C4-2B (cell line): ENCODE results near the gene SLC6A5.
"Not testable (repeated sequence)": the region's sequence is repeated elsewhere in the genome, so short reads cannot be mapped to it uniquely, and the experiment has no call there.

Experiments
- H3K27ac ChIP-seq: fragments of 450-650 bp; 2 replicates; pipeline ENCODE4 v1.5.1; 2017
- ZFX ChIP-seq: fragments of 450-650 bp; IDR thresholded peaks from 2 replicates; pipeline ENCODE4 v1.6.1; 2017
- TF ChIP-seq, protein P1 (sequence below): fragments of 450-650 bp; conservative IDR thresholded peaks from 2 replicates; pipeline ENCODE4 v1.5.1; 2017; ENCODE audit warnings: mild to moderate bottlenecking

SLC6A5 gene

DNA sequence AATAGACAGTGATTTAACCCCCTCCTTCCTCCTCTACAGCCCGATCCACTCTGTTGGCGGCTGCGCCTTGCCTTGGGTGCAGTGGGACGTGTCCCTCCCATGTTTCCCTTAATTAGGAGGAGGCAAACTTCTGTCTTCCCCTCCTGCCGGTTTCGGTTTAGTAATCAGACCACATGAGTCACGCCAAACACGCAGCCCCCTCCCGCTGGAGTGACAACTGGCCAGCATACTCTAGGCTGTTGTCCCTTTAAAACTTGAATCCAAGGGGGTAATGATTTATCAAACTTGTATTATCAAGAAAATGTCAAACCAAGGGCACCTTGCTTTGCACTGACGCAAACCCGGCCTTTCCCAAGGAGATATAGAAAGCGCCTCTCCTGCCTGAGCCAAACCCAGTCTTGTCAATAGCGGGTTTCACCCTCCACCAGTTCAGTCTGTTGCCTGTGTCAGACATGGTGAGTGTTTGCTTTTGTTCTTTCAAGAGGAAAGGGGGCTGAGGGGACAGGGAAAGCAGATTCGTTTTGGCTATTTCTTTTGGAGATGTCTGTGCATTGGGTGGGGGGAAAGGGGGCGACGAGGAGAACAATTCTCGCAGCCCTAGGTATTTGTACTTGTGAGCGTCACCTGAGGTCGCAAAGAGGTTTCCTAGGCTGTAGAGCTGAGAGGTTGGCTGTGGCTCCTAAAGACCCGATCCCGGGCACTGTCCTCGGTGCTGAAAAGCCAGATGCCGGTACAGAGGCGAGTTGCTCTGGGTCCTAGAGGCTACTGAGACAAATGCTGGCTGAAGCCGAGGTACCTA lies at the start of gene SLC6A5:
TSS of gene SLC6A5 (plus strand) at position 388 of the 799 bp plus-strand sequence. CDS start at position 453, 65 bp downstream.
- H3K27ac ChIP-seq, result no peak within 1 kb of the TSS
- TF ChIP-seq ZFX, result no peak
- TF ChIP-seq, protein P1, sequence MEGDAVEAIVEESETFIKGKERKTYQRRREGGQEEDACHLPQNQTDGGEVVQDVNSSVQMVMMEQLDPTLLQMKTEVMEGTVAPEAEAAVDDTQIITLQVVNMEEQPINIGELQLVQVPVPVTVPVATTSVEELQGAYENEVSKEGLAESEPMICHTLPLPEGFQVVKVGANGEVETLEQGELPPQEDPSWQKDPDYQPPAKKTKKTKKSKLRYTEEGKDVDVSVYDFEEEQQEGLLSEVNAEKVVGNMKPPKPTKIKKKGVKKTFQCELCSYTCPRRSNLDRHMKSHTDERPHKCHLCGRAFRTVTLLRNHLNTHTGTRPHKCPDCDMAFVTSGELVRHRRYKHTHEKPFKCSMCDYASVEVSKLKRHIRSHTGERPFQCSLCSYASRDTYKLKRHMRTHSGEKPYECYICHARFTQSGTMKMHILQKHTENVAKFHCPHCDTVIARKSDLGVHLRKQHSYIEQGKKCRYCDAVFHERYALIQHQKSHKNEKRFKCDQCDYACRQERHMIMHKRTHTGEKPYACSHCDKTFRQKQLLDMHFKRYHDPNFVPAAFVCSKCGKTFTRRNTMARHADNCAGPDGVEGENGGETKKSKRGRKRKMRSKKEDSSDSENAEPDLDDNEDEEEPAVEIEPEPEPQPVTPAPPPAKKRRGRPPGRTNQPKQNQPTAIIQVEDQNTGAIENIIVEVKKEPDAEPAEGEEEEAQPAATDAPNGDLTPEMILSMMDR, result no peak

- no peak overlapping the region for H3K27ac ChIP-seq
- TF ChIP-seq, protein P1, result no peak
- no peak for TF ChIP-seq ZFX
These were observed 48.3 kb upstream of the SLC6A5 start for GRCh38 chr11:20551096-20551495.

DNA sequence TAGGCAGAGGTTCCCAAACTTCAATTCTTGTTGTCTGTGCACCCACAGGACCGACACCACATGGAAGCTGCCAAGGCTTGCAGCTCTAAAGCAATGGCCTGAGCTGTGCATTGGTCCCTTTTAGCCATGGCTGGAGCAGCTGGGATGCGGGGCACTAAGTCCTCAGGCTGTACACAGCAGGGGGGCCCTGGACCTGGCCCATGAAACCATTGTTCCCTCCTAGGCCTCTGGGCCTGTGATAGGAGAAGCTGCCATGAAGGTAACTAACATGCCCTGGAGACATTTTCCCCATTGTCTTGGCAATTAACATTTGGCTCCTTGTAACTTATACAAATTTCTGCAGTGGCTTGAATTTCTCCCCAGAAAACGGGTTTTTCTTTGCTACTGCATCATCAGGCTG lies 43.6 kb upstream of the SLC6A5 start:
- H3K27ac ChIP-seq, result no peak overlapping the region
- TF ChIP-seq ZFX, result no peak
- TF ChIP-seq, protein P1, result no peak

DNA sequence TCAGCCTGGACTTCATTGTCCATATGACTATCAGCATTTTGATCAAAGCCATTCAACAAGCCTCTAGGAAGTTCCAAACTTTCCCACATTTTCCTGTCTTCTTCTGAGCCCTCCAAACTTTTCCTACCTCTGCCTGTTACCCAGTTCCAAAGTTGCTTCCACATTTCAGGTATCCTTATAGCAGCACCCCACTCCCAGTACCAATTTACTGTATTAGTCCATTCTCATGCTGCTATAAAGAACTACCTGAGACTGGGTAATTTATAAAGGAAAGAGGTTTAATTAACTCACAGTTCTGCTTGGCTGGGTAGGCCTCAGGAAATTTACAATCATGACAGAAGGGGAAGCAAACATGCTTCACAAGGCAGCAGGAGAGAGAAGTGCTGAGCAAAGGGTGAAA lies 43.0 kb upstream of the SLC6A5 start:
- not testable (repeated sequence) for H3K27ac ChIP-seq

DNA sequence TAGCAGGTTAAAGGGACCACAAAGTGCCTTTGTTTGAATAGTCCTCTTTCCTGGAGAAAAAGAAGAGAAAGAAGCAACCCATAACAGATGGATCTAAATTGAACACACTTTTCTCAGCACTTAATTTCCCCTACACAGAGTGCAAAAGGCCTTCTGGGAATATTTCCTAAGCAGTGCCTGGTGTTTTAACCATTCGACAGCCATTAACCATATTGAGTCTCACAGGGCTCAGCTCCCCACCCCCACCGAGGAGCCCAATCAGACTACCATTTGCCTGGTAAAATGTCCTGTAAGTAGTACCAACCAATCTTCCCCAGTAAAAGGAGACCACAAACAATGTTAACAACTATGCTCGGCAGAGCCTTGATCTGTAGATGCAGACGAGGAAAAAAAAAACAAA lies 40.7 kb upstream of the SLC6A5 start:
- no peak for TF ChIP-seq ZFX
- TF ChIP-seq, protein P1, result no peak
- H3K27ac ChIP-seq, result no peak overlapping the region

- no peak overlapping the region for H3K27ac ChIP-seq
- TF ChIP-seq, protein P1, result no peak
- TF ChIP-seq ZFX, result no peak
These were observed 39.7 kb upstream of the SLC6A5 start for GRCh38 chr11:20559523-20560300.

- TF ChIP-seq, protein P1, result no peak
- no peak for TF ChIP-seq ZFX
These were observed 37.5 kb upstream of the SLC6A5 start for GRCh38 chr11:20561915-20562314.

More at GRCh38 chr11:20561915-20562314, 37.5 kb upstream of the SLC6A5 start:
- no peak overlapping the region for H3K27ac ChIP-seq
